OCI-LY7 (cell line): Measurements from ENCODE around the gene PPY.

Experiments
- EZH2phosphoT487 ChIP-seq: fragments of 200-600 bp; sonication (generic); IDR thresholded peaks from 2 replicates; pipeline ENCODE4 v1.6.1; 2018; ENCODE audit warnings: low read depth, borderline replicate concordance, mild to moderate bottlenecking, mixed run types, antibody characterized with exemption, low read length, moderate library complexity, mixed read lengths
- TF ChIP-seq, protein P1 (sequence below): fragments of 200-600 bp; sonication (generic); conservative IDR thresholded peaks from 2 replicates; pipeline ENCODE4 v1.5.1; 2014; ENCODE audit warnings: mild to moderate bottlenecking, antibody characterized with exemption, low read length, moderate library complexity, mixed read lengths

- TF ChIP-seq, protein P1, sequence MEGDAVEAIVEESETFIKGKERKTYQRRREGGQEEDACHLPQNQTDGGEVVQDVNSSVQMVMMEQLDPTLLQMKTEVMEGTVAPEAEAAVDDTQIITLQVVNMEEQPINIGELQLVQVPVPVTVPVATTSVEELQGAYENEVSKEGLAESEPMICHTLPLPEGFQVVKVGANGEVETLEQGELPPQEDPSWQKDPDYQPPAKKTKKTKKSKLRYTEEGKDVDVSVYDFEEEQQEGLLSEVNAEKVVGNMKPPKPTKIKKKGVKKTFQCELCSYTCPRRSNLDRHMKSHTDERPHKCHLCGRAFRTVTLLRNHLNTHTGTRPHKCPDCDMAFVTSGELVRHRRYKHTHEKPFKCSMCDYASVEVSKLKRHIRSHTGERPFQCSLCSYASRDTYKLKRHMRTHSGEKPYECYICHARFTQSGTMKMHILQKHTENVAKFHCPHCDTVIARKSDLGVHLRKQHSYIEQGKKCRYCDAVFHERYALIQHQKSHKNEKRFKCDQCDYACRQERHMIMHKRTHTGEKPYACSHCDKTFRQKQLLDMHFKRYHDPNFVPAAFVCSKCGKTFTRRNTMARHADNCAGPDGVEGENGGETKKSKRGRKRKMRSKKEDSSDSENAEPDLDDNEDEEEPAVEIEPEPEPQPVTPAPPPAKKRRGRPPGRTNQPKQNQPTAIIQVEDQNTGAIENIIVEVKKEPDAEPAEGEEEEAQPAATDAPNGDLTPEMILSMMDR = no peak
- no peak for TF ChIP-seq EZH2phosphoT487
Measured at GRCh38 chr17:43988301-43988700, 46.0 kb upstream of the PPY start.
